GM12892 (cell line): ENCODE measurements around the gene TTLL8.

Experiments
- DNase-seq: peaks from one replicate; pipeline ENCODE4 v3.0.0; 2011; ENCODE audit not compliant: insufficient read length
- FAIRE-seq: peaks from 2 replicates; lab custom pipeline; 2011; peaks lifted over from hg19 to GRCh38; lab: Jason Lieb, UNC
- POLR2A ChIP-seq: IDR thresholded peaks from 2 replicates; pipeline ENCODE4 v1.6.1; 2011; ENCODE audit warnings: low read depth, low read length, control low read depth
- POLR2AphosphoS5 ChIP-seq: IDR thresholded peaks from 2 replicates; pipeline ENCODE4 v1.6.1; 2011; ENCODE audit warnings: low read depth, low read length, control low read depth
- TAF1 ChIP-seq: IDR thresholded peaks from 2 replicates; pipeline ENCODE4 v1.6.1; 2011; ENCODE audit warnings: low read depth, mild to moderate bottlenecking, control low read depth, low read length, borderline replicate concordance

Gene TTLL8

DNA sequence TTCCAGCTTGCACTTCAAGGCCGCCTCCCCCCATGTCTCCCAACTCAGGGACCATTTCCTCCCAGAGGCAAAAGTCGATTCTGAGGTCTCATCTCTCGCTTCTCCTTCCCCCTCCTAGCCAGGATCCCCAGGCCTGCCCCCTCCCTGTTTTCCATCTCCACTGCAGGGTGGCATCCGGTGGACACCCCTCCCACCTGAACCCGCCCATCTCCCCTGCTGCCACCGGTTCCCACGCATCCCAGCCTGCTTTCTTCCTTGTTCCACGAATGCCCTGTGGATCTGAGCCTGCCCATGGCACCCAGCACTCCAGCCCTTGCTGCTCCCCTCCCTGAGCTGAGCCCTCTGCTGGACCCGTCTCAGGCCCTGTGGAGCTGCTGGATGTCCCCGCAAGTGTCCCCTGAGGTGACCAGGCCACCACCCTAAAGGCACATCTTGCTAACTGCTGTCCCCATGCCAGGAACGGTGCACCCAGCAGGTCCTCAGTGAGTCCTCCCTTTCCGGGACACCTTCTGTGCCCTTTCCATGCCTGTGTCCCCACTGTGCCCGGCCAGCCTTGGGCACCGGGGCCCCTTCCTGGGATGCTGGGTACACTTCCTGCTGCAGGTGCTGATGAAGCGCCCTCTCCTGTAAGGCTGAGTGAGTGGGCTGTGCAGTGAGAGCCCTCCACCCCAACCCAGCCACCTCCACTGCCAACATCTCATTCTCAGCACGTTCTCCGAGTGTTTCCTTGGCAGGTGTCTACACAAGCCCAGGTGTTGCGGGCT is 46.5 kb downstream of the TTLL8 start:
- no peak for TF ChIP-seq POLR2A
- no peak for TF ChIP-seq TAF1
- TF ChIP-seq POLR2AphosphoS5 = no peak
- peak; percentile 54 for FAIRE-seq

DNA sequence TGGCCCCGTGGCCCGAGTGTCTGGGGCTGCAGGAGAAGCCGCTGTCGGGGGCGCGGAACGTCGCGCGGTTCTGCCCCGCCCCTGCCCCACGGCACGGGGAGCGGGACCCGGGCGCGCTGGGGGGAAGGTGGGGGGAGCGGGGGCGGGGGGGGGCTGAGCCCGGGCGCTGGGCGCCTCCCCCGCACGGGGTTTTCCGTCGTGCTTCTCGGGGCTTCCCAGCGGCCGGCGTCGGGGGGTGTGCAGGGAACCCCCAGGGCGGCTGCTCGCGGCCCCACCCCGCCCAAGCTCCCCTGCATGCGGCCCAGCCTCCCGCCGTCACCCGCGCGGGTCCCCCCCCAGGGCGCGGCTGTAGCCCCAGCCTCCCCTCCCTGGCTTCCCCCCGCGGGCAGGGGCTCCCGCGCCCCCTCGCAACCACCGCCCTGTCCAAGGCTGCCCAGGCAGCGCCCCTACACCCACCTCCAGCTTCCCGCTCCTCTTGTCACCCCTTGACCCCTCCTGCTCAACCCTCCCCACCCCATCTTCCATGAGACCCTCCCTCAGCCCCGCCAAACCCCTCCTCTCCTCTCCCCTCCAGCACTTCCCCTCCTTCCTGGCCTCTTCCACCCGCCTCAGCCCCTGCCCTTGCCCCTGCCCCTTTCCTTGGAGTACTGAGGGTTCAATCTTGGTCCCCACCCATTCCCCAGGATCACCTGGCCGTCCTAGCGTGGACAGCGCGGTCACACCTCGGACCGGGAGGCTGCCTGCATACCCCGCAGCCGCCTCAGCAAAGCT is 47.2 kb downstream of the TTLL8 start:
- TF ChIP-seq POLR2AphosphoS5 = no peak
- TF ChIP-seq TAF1 = no peak
- TF ChIP-seq POLR2A = 0 out of 2 replicates have a peak, but pooled peaks have one; percentile 10
- FAIRE-seq (no peak), DNase-seq (peak; percentile 72)

More for the DNA sequence above, 46.5 kb downstream of the TTLL8 start:
- peak; percentile 41 for DNase-seq

DNA sequence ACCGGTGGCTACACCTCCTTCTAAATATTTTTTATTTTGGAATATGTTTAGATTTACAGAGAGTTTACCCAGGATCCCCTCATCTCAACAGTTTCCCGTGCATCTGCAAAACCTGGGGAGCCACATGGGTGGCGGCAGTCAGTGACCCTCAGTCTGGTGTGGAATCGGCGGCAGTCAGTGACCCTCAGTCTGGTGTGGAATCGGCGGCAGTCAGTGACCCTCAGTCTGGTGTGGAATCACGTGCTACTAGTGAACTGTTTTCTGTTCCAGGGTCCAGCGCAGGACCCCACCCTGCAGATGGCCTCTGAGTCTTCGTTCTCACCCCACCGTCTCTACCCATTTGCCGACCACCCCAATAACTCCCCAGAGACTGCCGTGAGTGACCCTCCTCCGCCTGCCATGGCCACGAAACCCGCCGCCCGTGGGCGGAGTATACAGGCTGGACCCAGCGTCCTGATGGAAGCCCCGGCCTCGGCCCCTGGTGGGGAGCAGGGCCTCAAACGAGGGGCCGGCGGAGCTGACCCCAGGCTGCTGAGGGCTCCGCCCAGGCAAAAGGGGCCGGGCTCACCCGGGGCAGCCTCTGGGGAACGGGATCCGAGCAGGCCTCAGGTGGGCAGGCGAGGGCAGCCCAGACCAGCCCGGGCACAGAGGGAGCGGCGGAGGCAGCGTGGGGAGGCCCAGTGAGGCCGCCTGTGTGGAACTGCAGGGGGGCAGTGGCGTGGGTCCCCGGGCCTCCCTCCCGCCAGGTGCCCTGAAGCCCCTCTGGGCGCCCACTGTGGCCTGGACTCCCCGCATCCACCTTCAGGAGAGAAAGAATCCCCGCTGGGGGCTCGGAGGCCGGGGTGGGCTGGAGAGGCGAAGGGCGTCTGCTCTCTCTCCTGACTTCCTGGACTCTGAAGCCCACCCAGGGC is 48.1 kb downstream of the TTLL8 start:
- DNase-seq = peak; percentile 36
- FAIRE-seq = peak; percentile 96
- no peak for TF ChIP-seq POLR2AphosphoS5
- TF ChIP-seq POLR2A = 0 out of 2 replicates have a peak, but pooled peaks have one; percentile 18
- no peak for TF ChIP-seq TAF1

DNA sequence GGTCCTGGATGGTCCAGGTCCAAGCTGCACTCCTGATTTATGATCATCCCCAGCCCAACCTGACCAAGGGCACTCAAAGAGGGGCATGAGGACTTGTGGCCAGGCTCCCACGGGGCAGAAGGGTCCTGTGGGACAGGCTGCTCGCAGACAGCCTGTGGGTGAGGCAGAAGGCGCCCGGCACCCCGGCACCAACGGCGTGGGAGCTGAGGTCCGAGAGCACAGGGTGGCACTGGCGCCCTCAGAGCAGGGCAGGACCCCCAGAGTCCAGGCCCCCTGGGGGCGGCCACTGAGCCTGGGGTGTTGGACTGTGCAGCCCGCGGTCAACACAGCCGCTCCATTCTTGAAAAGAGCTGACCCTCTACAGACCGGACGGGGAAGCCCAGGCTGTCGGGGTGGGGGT is 48.8 kb downstream of the TTLL8 start:
- TF ChIP-seq POLR2AphosphoS5 (no peak), POLR2A (no peak), TAF1 (no peak)
- no peak for FAIRE-seq
- no peak for DNase-seq

DNA sequence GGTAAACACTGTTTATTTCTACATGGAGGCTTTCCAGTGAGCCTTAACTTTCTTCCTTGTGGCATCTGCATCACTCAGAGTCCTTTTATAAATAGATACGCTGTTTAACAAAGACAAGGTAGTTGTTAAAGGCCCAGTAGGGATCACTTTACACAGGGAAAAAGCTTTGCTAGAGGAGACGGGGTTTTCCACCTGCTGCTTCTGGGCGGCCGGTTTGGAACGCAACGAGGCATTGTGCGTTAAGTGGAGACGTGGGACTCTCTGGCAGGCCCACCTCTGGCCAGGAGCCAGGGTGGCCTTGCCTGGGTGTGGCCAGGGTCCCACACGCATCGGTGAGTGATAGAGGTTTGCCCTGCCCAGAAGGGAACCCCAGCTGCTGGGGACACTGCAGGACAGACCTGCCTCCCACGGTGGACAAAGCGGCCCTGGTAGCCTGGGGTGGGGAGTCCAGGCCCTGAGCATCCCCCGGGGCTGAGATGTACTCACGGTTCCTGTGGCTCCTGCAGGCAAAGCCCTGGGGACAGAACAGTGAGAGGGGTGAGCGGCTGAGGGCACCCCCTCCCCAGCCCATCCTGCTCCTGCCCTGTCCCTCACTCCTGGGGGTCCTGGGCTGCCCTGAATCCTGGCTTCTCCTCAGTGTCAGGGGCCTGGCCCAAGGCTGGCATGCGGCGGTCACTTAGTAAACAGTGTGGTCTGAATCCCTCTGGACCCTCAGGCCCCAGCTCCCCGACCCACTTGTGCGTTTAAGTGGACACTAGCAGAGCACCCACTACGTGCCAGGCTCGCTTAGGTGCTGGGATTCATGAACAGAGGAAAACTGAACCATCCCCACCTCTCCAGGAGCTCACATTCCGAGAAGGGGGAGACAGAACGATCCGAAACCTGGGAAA is 49.7 kb downstream of the TTLL8 start:
- no peak for FAIRE-seq
- DNase-seq = no peak
- TF ChIP-seq POLR2A = no peak
- no peak for TF ChIP-seq POLR2AphosphoS5
- TF ChIP-seq TAF1 = no peak

DNA sequence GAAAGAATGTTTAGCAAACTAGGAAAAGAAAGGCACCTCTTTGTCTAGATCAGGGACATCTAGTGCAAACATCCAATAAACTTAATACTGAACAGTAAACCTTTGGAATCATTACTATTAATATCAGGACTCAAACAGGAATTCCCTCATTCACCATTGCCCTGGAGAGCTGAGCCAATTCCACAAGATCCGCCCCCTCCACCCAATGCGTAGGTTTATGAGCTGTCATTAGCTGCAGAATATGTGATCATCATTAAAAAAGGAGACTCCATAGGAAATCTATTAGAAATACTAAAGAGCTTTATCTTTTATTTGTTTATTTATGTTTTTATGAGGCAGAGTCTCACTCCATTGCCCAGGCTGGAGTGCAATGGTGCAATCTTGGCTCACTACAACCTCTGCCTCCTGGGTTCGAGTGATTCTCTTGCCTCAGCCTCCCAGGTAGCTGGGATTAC is 51.0 kb downstream of the TTLL8 start:
- DNase-seq = no peak
- no peak for FAIRE-seq

DNA sequence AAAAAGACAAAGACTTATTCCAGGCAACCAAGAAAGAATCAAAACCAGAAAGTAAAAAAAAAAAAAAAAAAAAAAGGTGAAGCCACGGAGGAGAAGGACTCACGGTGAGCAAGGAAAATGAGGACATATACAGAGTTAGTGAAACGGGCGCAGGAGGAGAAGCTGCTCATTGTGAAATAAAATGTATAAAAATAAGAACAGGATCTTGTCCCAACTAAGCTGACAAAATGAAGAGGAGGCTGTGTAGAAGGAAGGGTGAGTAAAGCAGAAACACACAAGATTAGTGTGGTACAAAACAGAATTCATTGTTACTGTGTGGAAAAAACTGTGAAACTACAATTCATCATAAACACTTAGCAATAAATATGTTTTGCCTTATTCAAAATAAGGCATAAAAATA is 53.2 kb downstream of the TTLL8 start:
- TF ChIP-seq TAF1 (no peak), POLR2A (no peak), POLR2AphosphoS5 (no peak)
- FAIRE-seq (no peak), DNase-seq (no peak)

More for the DNA sequence above, 51.0 kb downstream of the TTLL8 start:
- TF ChIP-seq TAF1 (no peak), POLR2AphosphoS5 (no peak), POLR2A (no peak)

DNA sequence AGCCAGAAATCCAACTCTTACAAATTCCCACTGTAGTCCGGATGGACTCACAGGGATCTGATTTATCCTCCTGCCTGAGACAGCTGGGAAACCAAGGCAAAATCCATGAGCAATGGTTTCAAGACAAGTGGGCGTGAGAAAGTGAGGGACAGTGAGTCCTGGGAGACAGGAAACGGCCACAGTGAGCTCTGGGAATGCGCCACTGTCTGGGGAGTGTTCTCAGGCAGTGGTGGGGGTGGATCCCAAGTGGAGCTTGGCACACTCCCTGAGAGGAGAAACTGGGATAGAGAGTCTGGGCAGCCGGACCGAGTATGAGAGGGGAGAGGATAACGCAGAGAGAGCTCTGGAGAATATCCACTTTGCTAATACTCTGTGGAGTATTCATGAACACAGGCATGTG is 55.3 kb downstream of the TTLL8 start:
- no peak for FAIRE-seq
- DNase-seq = no peak
- TF ChIP-seq POLR2AphosphoS5 = no peak
- TF ChIP-seq TAF1 = no peak
- no peak for TF ChIP-seq POLR2A

DNA sequence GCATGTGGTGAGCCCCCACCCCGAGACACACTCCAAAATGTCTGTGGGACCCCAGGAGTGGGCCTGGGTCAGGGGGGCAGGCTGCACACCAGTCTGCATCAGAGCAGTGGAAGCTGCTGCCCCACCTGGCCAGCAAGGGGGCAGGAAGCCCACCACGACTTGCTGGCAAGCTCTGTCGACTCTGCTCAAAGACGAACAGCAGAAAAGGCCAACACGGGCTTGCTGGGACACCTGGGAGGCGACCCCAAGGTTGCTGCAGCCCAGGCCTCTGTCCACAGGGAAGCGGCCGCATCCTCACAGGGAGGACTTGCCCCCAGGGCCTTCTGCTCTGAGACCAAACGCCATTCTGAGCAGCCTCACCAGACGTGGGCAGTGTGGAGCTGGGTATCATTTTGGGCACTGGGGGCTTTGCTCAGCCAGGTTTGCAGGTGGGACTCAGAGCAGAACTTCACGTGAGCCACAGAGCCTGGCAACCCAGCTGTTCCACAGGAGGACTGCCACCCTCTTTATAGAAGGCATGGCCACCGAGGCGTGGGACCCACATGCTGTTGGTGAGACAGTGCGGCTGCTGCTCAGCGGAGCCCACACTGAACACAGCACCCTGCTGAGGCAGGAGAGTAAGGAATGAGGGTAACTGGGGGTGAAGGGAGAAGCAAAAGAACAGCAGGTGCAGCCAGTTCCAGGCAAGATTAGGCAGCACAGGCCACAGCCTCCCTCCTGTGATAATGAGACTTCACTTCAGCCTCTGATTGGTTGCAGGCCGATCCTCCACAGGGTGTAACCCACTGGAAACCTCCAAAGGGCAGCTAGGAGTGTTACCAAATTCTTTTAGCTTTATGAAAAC is 56.5 kb downstream of the TTLL8 start:
- DNase-seq (no peak), FAIRE-seq (no peak)
- TF ChIP-seq POLR2A (no peak), TAF1 (no peak), POLR2AphosphoS5 (no peak)
